ENCODE results near the gene GNAZ.
"Not testable (repeated sequence)": the region's sequence is repeated elsewhere in the genome, so short reads cannot be mapped to it uniquely, and the experiment has no call there.

Gene GNAZ

GRCh38 chr22:23045461-23045860 is 24.9 kb upstream of the GNAZ start:
- DNase-seq: no peak

GRCh38 chr22:23047265-23047664 is 23.1 kb upstream of the GNAZ start:
- DNase-seq: no peak

- no peak for DNase-seq
Observed at GRCh38 chr22:23047742-23048141, 22.6 kb upstream of the GNAZ start.

GRCh38 chr22:23050546-23050945 is 19.8 kb upstream of the GNAZ start:
- DNase-seq: not testable (repeated sequence)

GRCh38 chr22:23053051-23053707 is 17.1 kb upstream of the GNAZ start:
- DNase-seq: no peak

- no peak for DNase-seq
Observed at GRCh38 chr22:23053912-23054530, 16.3 kb upstream of the GNAZ start.

GRCh38 chr22:23054531-23055257 is 15.6 kb upstream of the GNAZ start:
- DNase-seq: no peak

GRCh38 chr22:23055449-23056179 is 14.7 kb upstream of the GNAZ start:
- no peak for DNase-seq

- no peak for DNase-seq
Observed at GRCh38 chr22:23057331-23057730, 13.0 kb upstream of the GNAZ start.

GRCh38 chr22:23058063-23058462 is 12.3 kb upstream of the GNAZ start:
- DNase-seq: no peak

- DNase-seq: no peak
Observed at GRCh38 chr22:23058481-23059283, 11.6 kb upstream of the GNAZ start.

- no peak for DNase-seq
Observed at GRCh38 chr22:23059284-23059948, 10.9 kb upstream of the GNAZ start.

- DNase-seq: no peak
Observed at GRCh38 chr22:23060612-23061400, 9.5 kb upstream of the GNAZ start.

- no peak for DNase-seq
Observed at GRCh38 chr22:23061471-23062280, 8.6 kb upstream of the GNAZ start.

GRCh38 chr22:23062616-23063538 is 7.4 kb upstream of the GNAZ start:
- DNase-seq: no peak

GRCh38 chr22:23063539-23064380 is 6.6 kb upstream of the GNAZ start:
- no peak for DNase-seq

- no peak for DNase-seq
Observed at GRCh38 chr22:23064381-23065068, 5.8 kb upstream of the GNAZ start.

- no peak for DNase-seq
Observed at GRCh38 chr22:23065069-23065451, 5.3 kb upstream of the GNAZ start.
